WTC11 (cell line): ENCODE measurements around the gene MYCBP2. TPM values are rescaled to one million over a fixed set of nuclear protein-coding genes. Genes with fewer than 3 reads are reported as not detected.

ENCODE experiments used
- ATAC-seq: fragments of 200-7000 bp; cut with Tn5 transposase; 2 replicates; pipeline ENCODE4 v1.10.0; 2021; ENCODE audit warnings: mild to moderate bottlenecking, moderate library complexity
- CTCF ChIA-PET: fragments of 300-600 bp; sonication (Branson Sonifier 250); formaldehyde crosslinking; loops from one replicate; lab custom pipeline; 2021; ENCODE audit warnings: antibody characterized with exemption; lab: Charles Lee
- POLR2A ChIA-PET: fragments of 350-600 bp; sonication (Branson Sonifier 250); formaldehyde crosslinking; loops from one replicate; lab custom pipeline; 2021; ENCODE audit warnings: antibody characterized with exemption; lab: Charles Lee
- DNase-seq: peaks from one replicate; pipeline ENCODE4 v3.0.0; 2021; ENCODE audit warnings: low spot score
- H3K27ac Mint-ChIP-seq: 2 replicates; pipeline ENCODE4 v1.8.0; 2021; ENCODE audit warnings: mixed read lengths
- H3K27me3 Mint-ChIP-seq: 2 replicates; pipeline ENCODE4 v1.8.0; 2021; ENCODE audit warnings: low read depth, mild to moderate bottlenecking, moderate library complexity, mixed read lengths
- H3K36me3 Mint-ChIP-seq: 2 replicates; pipeline ENCODE4 v1.8.0; 2021; ENCODE audit warnings: mixed read lengths
- H3K4me1 Mint-ChIP-seq: 2 replicates; pipeline ENCODE4 v1.8.0; 2022; ENCODE audit warnings: mixed read lengths
- H3K4me3 Mint-ChIP-seq: 2 replicates; pipeline ENCODE4 v1.8.0; 2021; ENCODE audit warnings: mild to moderate bottlenecking, moderate library complexity, mixed read lengths
- H3K9me3 Mint-ChIP-seq: 2 replicates; pipeline ENCODE4 v1.8.0; 2021; ENCODE audit warnings: mixed read lengths
- ERG ChIP-seq: fragments of 250-450 bp; sonication (Bioruptor Pico); IDR thresholded peaks from 2 replicates; pipeline ENCODE4 v1.8.0; 2021; ENCODE audit warnings: mild to moderate bottlenecking
- ESRRA ChIP-seq: sonication (generic); formaldehyde crosslinking; IDR thresholded peaks from 2 replicates; pipeline ENCODE4 v1.8.1; 2022; ENCODE audit warnings: mild to moderate bottlenecking, missing genetic modification reagents, borderline replicate concordance
- MLX ChIP-seq: sonication (generic); formaldehyde crosslinking; IDR thresholded peaks from 2 replicates; pipeline ENCODE4 v1.8.1; 2023; ENCODE audit warnings: mild to moderate bottlenecking, missing genetic modification reagents, moderate library complexity
- MXD4 ChIP-seq: fragments of 250-450 bp; sonication (Bioruptor Pico); IDR thresholded peaks from 2 replicates; pipeline ENCODE4 v1.8.0; 2021; ENCODE audit warnings: mild to moderate bottlenecking, moderate library complexity, borderline replicate concordance
- OVOL2 ChIP-seq: fragments of 250-450 bp; sonication (Bioruptor Pico); IDR thresholded peaks from 2 replicates; pipeline ENCODE4 v1.9.0; 2021; ENCODE audit warnings: mild to moderate bottlenecking, borderline replicate concordance
- SOX15 ChIP-seq: fragments of 250-450 bp; sonication (Bioruptor Pico); IDR thresholded peaks from 2 replicates; pipeline ENCODE4 v1.9.0; 2021; ENCODE audit warnings: mild to moderate bottlenecking
- TEAD4 ChIP-seq: sonication (generic); formaldehyde crosslinking; IDR thresholded peaks from 2 replicates; pipeline ENCODE4 v1.8.0; 2022; ENCODE audit warnings: mild to moderate bottlenecking, missing genetic modification reagents
- TP53 ChIP-seq: sonication (generic); formaldehyde crosslinking; IDR thresholded peaks from 2 replicates; pipeline ENCODE4 v1.8.1; 2023; ENCODE audit warnings: mild to moderate bottlenecking, missing genetic modification reagents
- ZBTB21 ChIP-seq: sonication (generic); formaldehyde crosslinking; IDR thresholded peaks from 2 replicates; pipeline ENCODE4 v1.8.1; 2023; ENCODE audit warnings: mild to moderate bottlenecking, missing genetic modification reagents, borderline replicate concordance
- ZNF121 ChIP-seq: sonication (generic); formaldehyde crosslinking; IDR thresholded peaks from 2 replicates; pipeline ENCODE4 v1.8.0; 2023; ENCODE audit warnings: missing genetic modification reagents
- ZNF396 ChIP-seq: fragments of 250-450 bp; sonication (Bioruptor Pico); IDR thresholded peaks from 2 replicates; pipeline ENCODE4 v1.8.0; 2021; ENCODE audit warnings: mild to moderate bottlenecking, moderate library complexity, borderline replicate concordance
- ZNF512 ChIP-seq: sonication (generic); formaldehyde crosslinking; IDR thresholded peaks from 2 replicates; pipeline ENCODE4 v1.8.1; 2022; ENCODE audit warnings: missing genetic modification reagents, borderline replicate concordance
- ZNF671 ChIP-seq: fragments of 250-450 bp; sonication (Bioruptor Pico); IDR thresholded peaks from 2 replicates; pipeline ENCODE4 v1.8.0; 2021; ENCODE audit warnings: mild to moderate bottlenecking
- total RNA-seq: library from RNA; stranded (reverse); gene quantifications from 3 replicates; pipeline ENCODE4 v1.2.3, GENCODE V29; 2021
- TF ChIP-seq, protein P1 (sequence below): fragments of 250-450 bp; sonication (Bioruptor Pico); conservative IDR thresholded peaks from 2 replicates; pipeline ENCODE4 v1.9.0; 2021; ENCODE audit warnings: mild to moderate bottlenecking
- TF ChIP-seq, protein P2 (sequence below): sonication (generic); formaldehyde crosslinking; IDR thresholded peaks from 2 replicates; pipeline ENCODE4 v1.8.1; 2023; ENCODE audit warnings: mild to moderate bottlenecking, missing genetic modification reagents, moderate library complexity
- TF ChIP-seq, protein P3 (sequence below): sonication (generic); formaldehyde crosslinking; IDR thresholded peaks from 2 replicates; pipeline ENCODE4 v1.8.1; 2022; ENCODE audit warnings: mild to moderate bottlenecking, missing genetic modification reagents, moderate library complexity, borderline replicate concordance
- TF ChIP-seq, protein P4 (sequence below): sonication (generic); formaldehyde crosslinking; IDR thresholded peaks from 2 replicates; pipeline ENCODE4 v1.8.1; 2023; ENCODE audit warnings: mild to moderate bottlenecking, missing genetic modification reagents, borderline replicate concordance
- TF ChIP-seq, protein P5 (sequence below): sonication (generic); formaldehyde crosslinking; IDR thresholded peaks from 2 replicates; pipeline ENCODE4 v1.8.1; 2022; ENCODE audit warnings: low read depth, mild to moderate bottlenecking, moderate library complexity, missing genetic modification reagents, borderline replicate concordance

Gene MYCBP2
- total RNA-seq, 1 experiment from 2014 or later, result 54.3 TPM

DNA sequence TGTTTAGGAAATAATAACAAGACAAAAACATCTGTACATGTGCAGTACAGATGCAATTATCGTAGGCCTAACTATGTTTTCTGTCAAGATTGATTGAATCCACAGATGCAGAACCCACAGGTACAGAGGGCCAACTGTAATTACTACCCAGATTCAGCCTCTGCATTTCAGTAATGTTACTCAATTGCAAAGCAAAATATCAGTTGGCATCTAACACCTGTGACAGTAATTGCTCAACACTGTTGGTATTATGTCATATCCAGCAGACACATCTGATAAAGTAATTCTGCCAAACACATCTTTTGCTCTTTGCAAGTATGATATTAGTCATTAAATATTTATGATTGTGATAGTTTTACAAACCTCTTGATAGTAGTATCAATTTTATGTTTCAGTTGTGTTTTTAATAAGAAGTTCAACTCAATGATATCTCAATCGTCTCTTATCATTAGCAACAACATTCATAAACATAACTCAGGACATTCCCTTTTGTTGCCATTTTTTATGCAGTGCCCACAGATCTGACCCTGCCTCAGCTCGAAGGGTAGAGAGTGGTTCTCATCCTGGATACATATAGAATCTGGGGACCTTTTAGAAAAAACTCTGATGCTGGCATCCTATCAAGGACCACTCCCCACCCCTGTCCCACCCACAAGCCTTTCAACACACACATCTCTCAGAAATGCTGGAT is 104.7 kb downstream of the MYCBP2 start:
- no peaks in the 10 kb centered on the region for H3K9me3 Mint-ChIP-seq
- H3K36me3 Mint-ChIP-seq, result no peaks in the 10 kb centered on the region
- TF ChIP-seq, protein P1, sequence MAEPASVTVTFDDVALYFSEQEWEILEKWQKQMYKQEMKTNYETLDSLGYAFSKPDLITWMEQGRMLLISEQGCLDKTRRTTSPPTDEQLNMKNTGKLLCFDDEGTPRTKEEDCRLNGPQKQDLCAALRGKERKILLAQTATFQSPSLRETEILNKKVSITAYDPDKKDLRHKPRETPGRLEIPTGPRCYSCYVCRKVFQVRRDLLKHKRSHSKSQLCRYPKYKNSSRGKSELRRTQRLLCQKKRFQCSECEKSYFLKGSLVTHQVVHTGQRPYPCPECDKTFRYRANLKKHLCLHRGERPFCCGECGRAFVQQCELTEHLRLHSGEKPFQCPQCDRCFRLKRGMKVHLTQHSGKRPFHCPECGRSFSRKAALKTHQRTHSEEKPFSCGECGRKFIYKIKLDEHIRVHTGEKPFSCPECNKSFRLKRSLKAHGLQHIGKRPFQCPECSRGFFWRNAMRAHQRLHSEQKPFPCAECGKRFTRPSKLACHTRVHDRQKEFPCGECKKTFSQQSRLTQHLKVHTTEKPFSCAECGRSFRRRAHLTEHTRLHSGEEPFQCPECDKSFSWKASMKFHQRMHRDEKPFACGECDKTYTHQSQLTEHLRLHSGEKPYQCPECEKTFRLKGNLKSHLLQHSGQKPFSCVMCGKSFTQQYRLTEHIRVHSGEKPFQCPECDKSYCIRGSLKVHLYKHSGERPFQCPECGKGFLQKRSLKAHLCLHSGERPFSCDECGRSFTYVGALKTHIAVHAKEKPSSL, result no peak
- TF ChIP-seq, protein P2, sequence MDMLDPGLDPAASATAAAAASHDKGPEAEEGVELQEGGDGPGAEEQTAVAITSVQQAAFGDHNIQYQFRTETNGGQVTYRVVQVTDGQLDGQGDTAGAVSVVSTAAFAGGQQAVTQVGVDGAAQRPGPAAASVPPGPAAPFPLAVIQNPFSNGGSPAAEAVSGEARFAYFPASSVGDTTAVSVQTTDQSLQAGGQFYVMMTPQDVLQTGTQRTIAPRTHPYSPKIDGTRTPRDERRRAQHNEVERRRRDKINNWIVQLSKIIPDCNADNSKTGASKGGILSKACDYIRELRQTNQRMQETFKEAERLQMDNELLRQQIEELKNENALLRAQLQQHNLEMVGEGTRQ (CRISPR knock-in tag), result no peak
- no peak for TF ChIP-seq SOX15 (CRISPR knock-in tag)
- no peak for TF ChIP-seq TEAD4
- TF ChIP-seq ERG (CRISPR knock-in tag), result no peak
- TF ChIP-seq, protein P3, sequence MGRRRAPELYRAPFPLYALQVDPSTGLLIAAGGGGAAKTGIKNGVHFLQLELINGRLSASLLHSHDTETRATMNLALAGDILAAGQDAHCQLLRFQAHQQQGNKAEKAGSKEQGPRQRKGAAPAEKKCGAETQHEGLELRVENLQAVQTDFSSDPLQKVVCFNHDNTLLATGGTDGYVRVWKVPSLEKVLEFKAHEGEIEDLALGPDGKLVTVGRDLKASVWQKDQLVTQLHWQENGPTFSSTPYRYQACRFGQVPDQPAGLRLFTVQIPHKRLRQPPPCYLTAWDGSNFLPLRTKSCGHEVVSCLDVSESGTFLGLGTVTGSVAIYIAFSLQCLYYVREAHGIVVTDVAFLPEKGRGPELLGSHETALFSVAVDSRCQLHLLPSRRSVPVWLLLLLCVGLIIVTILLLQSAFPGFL, result no peak
- TF ChIP-seq ZNF512, result no peak
- no peak for TF ChIP-seq ESRRA
- TF ChIP-seq, all 79 proteins: peak for 0
- H3K4me3 Mint-ChIP-seq, result no peak overlapping the region
- no peak overlapping the region for H3K27ac Mint-ChIP-seq
- DNase-seq (no peak), ATAC-seq (no peak)
- H3K27me3 Mint-ChIP-seq, result no peaks in the 10 kb centered on the region
- ChIA-PET POLR2A (no interaction called here), CTCF (no interaction called here)
- peaks cover 4% of the 10 kb centered on the region; the same call in 1 of the 2 replicates for H3K4me1 Mint-ChIP-seq

DNA sequence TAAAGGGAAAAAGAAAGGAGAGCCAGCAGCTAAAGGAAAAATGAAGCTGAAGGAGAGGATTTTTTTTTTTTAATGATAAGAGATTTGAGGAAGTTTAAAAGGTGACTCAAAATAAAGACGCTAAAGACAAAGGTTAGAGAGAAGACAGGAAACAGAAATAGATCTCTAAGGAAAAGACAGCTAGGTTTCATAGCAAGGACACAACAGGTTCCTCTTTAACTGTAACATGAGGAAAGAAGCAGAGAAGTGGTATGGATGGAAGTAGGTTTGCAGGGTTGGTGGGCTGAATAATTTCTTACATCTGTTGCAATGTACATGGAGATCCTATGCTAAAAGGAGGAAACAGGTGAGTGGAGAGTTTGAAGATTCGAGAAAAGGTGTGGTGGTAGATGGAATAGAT is 107.5 kb downstream of the MYCBP2 start:
- Mint-ChIP-seq H3K9me3 (no peaks in the 10 kb centered on the region), H3K27me3 (no peaks in the 10 kb centered on the region), H3K4me3 (no peak overlapping the region), H3K36me3 (peaks cover 14% of the 10 kb centered on the region), H3K27ac (no peak overlapping the region), H3K4me1 (no peaks in the 10 kb centered on the region)
- POLR2A ChIA-PET, result no interaction called here
- DNase-seq (no peak), ATAC-seq (no peak)
- CTCF ChIA-PET, result interaction anchor here (0.7 kb wide), 1 partner anchor 98 kb away, joined by 3 read pairs; no protein-coding TSS in a partner anchor
- TF ChIP-seq MXD4 (CRISPR knock-in tag) (no peak), ZNF121 (CRISPR knock-in tag) (no peak), ZBTB21 (CRISPR knock-in tag) (no peak), ZNF671 (CRISPR knock-in tag) (no peak), MLX (CRISPR knock-in tag) (no peak), ZNF396 (CRISPR knock-in tag) (no peak), ZNF512 (no peak), OVOL2 (CRISPR knock-in tag) (no peak), TP53 (CRISPR knock-in tag) (no peak)
- TF ChIP-seq, protein P4, sequence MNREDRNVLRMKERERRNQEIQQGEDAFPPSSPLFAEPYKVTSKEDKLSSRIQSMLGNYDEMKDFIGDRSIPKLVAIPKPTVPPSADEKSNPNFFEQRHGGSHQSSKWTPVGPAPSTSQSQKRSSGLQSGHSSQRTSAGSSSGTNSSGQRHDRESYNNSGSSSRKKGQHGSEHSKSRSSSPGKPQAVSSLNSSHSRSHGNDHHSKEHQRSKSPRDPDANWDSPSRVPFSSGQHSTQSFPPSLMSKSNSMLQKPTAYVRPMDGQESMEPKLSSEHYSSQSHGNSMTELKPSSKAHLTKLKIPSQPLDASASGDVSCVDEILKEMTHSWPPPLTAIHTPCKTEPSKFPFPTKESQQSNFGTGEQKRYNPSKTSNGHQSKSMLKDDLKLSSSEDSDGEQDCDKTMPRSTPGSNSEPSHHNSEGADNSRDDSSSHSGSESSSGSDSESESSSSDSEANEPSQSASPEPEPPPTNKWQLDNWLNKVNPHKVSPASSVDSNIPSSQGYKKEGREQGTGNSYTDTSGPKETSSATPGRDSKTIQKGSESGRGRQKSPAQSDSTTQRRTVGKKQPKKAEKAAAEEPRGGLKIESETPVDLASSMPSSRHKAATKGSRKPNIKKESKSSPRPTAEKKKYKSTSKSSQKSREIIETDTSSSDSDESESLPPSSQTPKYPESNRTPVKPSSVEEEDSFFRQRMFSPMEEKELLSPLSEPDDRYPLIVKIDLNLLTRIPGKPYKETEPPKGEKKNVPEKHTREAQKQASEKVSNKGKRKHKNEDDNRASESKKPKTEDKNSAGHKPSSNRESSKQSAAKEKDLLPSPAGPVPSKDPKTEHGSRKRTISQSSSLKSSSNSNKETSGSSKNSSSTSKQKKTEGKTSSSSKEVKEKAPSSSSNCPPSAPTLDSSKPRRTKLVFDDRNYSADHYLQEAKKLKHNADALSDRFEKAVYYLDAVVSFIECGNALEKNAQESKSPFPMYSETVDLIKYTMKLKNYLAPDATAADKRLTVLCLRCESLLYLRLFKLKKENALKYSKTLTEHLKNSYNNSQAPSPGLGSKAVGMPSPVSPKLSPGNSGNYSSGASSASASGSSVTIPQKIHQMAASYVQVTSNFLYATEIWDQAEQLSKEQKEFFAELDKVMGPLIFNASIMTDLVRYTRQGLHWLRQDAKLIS (CRISPR knock-in tag), result no peak
- TF ChIP-seq, protein P5, sequence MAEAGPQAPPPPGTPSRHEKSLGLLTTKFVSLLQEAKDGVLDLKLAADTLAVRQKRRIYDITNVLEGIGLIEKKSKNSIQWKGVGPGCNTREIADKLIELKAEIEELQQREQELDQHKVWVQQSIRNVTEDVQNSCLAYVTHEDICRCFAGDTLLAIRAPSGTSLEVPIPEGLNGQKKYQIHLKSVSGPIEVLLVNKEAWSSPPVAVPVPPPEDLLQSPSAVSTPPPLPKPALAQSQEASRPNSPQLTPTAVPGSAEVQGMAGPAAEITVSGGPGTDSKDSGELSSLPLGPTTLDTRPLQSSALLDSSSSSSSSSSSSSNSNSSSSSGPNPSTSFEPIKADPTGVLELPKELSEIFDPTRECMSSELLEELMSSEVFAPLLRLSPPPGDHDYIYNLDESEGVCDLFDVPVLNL (CRISPR knock-in tag), result no peak
